Measurements from ENCODE around the gene TYW1B.
"Not testable (repeated sequence)": the region's sequence is repeated elsewhere in the genome, so short reads cannot be mapped to it uniquely, and the experiment has no call there.

DNA sequence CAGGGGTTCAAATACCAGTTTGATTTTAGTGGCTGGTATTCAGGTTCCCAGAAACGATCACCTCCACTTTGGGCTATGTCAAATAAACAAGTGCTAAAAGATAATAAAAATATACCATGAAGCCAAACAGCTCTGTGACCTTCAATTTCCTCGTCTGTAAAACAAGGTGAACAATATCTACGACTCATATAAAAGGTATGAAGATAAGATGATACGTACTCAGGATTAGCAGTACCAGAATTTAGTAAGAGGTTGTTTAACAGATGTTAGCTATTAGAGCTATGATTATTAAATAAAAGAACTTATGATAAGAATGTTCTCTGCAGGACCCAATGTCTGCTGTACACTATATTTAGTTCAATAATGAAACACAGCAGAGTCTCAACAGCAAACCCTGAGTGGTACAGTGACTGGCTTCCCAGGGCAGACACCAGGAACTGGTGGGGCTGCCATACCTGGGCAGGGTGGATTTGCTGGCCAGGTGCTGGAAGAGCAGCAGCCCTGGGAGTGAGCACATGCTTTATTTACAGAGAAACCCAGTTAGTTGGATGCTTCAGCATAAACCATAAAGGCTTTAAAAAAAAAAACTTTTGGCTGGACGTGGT is 151.8 kb downstream of the TYW1B start:
- TF ChIP-seq EZH2 (IDR thresholded peaks at IDR 0.05; ENCODE audit: borderline replicate concordance, low read depth, low read length, severe bottlenecking); CTCF (IDR thresholded peaks at IDR 0.05; ENCODE audit: extremely low read depth in 1 of 2, insufficient read depth in 1 of 2, low read depth in 1 of 2, low read length in 2 of 2); POLR2A (IDR thresholded peaks at IDR 0.05; ENCODE audit: low read depth, low read length); POLR2AphosphoS5 (IDR thresholded peaks at IDR 0.05; ENCODE audit: insufficient read depth, low read depth, low read length); JUN (IDR thresholded peaks at IDR 0.05; ENCODE audit: borderline replicate concordance, insufficient read depth, insufficient read length, low read depth); GATA2 (IDR thresholded peaks at IDR 0.05; ENCODE audit: insufficient read depth, insufficient read length, low read depth, low read length): not testable (repeated sequence)
